Measurements from ENCODE around the gene KCNA5. TPM values are rescaled to one million over a fixed set of nuclear protein-coding genes. Genes with fewer than 3 reads are reported as not detected.

The KCNA5 gene
- total RNA-seq, 4 donors from 2014 or later: 0.38 TPM; not detected in 3

GRCh38 chr12:5036031-5036430 is 7.6 kb upstream of the KCNA5 start:
- H3K27me3 ChIP-seq: no peaks in the 10 kb centered on the region
- no peak overlapping the region for H3K27ac ChIP-seq
- H3K9me3 ChIP-seq: no peaks in the 10 kb centered on the region
- TF ChIP-seq POLR2A (IDR thresholded peaks at IDR 0.05) (no peak), CTCF (IDR thresholded peaks at IDR 0.05) (no peak)
- no peak for DNase-seq
- H3K36me3 ChIP-seq: no peaks in the 10 kb centered on the region
- H3K4me1 ChIP-seq: no peaks in the 10 kb centered on the region
- no peak overlapping the region for H3K4me3 ChIP-seq

DNA sequence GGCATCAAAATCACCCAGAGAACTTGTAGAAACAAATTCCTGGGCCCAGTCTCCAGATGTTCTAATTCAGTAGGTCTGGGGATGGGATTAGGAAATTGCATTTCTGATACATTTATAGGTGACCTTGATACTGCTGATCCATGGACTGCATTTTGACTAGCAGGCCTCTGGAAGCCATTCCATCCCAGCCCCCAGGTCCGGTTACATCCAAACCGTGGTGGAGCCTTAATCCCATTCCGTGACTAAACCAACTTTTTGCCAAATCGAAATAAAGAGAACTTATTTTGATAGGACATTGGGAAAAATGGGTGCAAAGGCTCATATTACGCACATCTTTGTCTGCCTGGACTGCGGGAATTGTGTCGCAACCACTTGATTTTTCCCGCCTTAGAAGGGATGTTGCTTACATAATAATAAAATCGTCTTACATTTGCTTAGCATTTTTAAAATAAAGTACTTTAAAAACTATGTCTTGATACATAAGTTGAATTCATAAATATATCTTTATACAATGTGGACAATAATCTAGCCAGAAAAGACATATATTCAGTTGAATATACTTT is 5.8 kb upstream of the KCNA5 start:
- TF ChIP-seq CTCF (IDR thresholded peaks at IDR 0.05) (no peak), POLR2A (IDR thresholded peaks at IDR 0.05) (no peak)
- Histone ChIP-seq H3K9me3 (no peaks in the 10 kb centered on the region), H3K27me3 (no peaks in the 10 kb centered on the region), H3K4me1 (no peaks in the 10 kb centered on the region), H3K4me3 (no peak overlapping the region), H3K36me3 (no peaks in the 10 kb centered on the region), H3K27ac (no peak overlapping the region)
- DNase-seq: no peak

DNA sequence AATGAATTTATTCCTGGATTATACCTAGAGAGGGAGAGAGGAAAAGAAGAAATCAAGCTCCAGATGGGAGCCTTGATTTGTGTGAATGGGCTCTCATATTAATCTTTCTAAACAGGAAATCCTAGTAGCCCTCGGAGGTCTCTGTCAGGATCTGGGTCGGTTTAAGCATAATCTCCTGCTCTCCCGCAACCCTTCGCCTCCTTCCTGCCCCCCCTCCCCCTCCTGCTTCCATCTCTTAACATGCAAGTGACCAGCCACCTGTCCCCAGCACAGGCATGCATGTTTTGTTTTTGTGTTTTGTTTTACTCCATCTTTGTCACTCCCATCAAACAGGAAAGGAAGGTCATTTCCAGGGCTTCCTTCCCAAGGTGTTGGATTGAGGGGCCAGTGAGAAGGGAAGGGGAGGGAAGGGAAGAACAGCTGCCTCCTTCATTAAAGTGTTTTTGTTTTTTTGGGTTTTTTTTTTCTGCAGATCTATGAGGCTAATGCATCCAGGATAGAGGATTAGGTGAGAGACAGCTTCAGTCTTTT is 4.8 kb upstream of the KCNA5 start:
- no peaks in the 10 kb centered on the region for H3K36me3 ChIP-seq
- TF ChIP-seq POLR2A (IDR thresholded peaks at IDR 0.05) (no peak), CTCF (IDR thresholded peaks at IDR 0.05) (no peak)
- peaks cover 0 to 2% of the 10 kb centered on the region in 2 donors for H3K27me3 ChIP-seq
- H3K4me1 ChIP-seq: peaks cover 0 to 3% (median 0%) of the 10 kb centered on the region in 4 donors
- H3K4me3 ChIP-seq: no peak overlapping the region
- H3K9me3 ChIP-seq: no peaks in the 10 kb centered on the region
- no peak overlapping the region for H3K27ac ChIP-seq
- no peak for DNase-seq

- peaks cover 0 to 4% (median 0%) of the 10 kb centered on the region in 4 donors for H3K4me1 ChIP-seq
- peaks cover 0 to 8% of the 10 kb centered on the region in 2 donors for H3K27me3 ChIP-seq
- H3K36me3 ChIP-seq: no peaks in the 10 kb centered on the region
- H3K9me3 ChIP-seq: no peaks in the 10 kb centered on the region
- H3K27ac ChIP-seq: no peak overlapping the region
- no peak overlapping the region for H3K4me3 ChIP-seq
- no peak for DNase-seq
- TF ChIP-seq POLR2A (IDR thresholded peaks at IDR 0.05) (no peak), CTCF (IDR thresholded peaks at IDR 0.05) (no peak)
These were observed 3.9 kb upstream of the KCNA5 start for GRCh38 chr12:5039815-5040214.

DNA sequence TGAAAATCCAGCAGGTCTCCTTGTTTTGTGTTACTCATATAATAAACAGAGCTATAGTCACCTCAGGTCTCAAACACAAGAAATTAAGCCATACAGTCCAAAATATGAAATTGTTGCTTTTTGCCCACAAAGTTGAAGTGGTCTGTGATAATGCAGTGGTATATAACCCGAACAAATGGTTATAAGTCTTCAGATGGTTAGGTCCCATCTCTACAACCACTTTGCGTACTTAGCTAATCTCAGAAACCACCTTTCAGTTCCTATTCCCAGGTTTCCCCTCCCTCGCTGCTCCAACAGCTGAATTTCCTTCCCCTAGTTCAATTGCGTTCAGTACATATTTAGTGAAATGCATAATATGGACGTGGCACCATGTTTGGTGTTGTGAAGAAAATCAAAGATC is 3.3 kb upstream of the KCNA5 start:
- Histone ChIP-seq H3K27me3 (peaks cover 0 to 8% of the 10 kb centered on the region in 2 donors), H3K9me3 (no peaks in the 10 kb centered on the region), H3K27ac (no peak overlapping the region), H3K4me3 (no peak overlapping the region), H3K36me3 (no peaks in the 10 kb centered on the region), H3K4me1 (peaks cover 0 to 4% (median 0%) of the 10 kb centered on the region in 4 donors)
- DNase-seq: no peak
- no peak for TF ChIP-seq CTCF (IDR thresholded peaks at IDR 0.05)
- TF ChIP-seq POLR2A (IDR thresholded peaks at IDR 0.05): no peak

Data from Peyer's patch (tissue), 4 donors.